GM18502 (cell line): ENCODE results near the gene SLC2A3.
"Not testable (repeated sequence)": the region's sequence is repeated elsewhere in the genome, so short reads cannot be mapped to it uniquely, and the experiment has no call there.

Experiments used
- ATAC-seq: cut with Tn5 transposase; IDR thresholded peaks from one replicate; pipeline ENCODE4 v1.9.1; 2021; ENCODE audit warnings: mild to moderate bottlenecking; ENCODE audit not compliant: unreplicated experiment, poor library complexity

The SLC2A3 gene

DNA sequence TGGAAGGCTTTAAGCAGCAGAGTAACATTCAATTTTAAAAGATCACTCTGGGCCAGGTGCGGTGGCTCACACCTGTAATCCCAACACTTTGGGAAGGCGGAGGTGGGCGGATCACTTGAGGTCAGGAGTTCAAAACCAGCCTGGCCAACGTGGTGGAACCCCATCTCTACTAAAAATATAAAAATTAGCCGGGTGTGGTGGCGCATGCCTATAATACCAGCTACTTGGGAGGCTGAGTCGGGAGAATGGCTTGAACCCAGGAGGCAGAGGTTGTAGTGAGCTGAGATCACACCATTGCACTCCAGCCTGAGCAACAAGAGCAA lies 17.8 kb downstream of the SLC2A3 start:
- ATAC-seq, result not testable (repeated sequence)

DNA sequence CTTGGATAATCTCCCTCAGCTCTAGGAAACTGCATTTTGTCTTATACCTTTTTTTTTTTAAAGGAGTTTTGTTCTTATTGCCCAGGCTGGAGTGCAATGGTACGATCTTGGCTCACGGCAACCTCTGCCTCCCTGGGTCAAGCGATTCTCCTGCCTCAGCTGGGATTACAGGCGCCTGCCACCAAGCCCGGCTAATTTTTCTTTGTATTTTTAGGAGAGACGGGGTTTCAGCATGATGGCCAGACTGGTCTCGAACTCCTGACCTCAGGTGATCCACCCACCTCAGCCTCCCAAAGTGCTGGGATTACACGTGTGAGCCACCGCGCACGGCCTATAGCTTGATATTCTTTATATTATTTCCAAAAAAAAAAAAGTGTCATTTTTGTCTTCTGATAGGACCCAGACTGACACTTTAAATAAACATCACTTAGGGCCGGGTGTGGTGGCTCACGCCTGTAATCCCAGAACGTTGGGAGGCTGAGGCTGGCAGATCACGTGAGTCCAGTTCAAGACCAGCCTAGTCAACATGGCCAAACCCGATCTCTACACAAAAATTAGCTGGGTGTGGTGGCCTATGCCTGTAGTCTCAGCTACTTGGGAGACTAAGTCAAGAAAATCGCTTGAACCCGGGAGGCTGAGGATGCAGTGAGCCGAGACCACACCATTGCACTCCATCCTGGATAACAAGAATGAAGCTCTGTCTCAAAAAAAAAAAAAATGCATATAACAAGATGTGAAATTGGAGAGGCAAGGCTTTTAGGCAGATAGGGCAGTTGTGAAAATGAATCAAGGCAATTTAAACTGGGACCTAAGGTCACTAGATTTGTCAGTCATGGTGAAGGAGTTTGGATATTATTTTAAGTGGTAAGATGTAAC lies 18.4 kb downstream of the SLC2A3 start:
- ATAC-seq, result no peak

DNA sequence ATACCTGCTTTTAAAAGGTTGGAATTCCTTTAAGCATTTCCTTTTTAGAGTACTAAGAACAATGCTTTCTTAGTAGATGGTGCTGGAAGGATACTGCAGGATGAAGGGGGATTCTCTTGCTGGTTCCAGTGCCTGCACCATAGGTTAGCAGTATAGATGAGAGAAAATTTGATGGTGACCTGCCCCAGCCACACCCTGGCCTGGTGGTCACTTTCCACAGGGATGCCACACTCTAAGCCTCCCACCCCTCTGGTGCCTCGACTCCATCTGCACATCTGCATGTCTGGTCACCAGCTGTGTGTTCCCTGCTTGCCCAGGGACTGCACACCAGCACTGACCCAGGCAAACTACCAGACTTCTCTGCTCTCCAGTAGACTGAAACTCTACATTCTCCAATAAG lies 19.1 kb downstream of the SLC2A3 start:
- no peak for ATAC-seq

DNA sequence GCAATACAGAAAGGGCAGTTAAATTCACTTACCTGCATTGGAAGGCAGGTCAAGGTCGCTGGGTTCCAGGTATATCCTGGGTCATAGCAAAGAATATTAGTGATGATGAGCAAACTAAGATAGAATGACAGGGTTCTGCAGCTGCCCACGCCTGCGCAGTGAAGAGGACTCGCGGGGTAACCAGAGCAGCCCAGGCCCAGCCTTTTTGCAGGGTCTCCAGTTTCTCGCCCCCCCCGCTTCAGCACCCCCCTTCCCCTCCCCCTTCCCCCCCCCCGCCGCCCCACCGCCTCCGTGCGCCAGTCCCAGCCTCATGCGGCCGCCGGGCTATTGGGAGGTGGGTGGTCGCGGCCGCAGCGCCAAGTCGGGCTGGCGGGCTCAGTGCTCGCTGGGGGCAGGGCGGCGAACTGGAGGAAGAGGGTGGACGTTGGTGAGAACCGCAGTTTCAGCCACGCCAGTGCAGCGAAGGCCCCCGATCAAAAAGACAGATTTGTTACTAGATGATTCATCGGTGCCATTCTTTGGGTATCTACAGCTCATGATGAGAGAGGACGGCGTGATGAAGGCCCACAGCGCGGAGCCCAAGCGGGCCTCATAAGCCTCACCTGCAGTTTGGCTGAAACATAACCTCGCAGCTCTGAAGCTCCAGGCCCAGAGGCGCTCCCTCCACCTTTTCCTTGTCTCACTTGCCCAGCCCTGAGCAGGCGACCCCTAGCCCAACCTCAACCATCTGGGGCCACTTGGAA lies 20.2 kb downstream of the SLC2A3 start:
- ATAC-seq, result no peak

DNA sequence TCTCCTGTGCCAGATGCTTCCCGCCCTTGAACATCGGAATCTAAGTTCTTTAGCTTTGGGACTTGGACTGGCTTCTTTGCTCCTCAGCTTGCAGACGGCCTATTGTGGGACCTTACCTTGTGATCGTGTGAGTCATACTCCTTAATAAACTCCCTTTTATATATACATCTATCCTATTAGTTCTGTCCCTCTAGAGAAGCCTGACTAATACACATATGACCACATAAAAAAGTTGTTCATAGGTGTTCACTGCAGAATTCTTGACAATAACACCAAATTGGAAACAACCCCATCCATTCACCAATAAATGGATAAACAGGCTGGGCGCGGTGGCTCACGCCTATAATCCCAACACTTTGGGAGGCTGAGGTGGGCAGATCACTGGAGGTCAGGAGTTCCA lies 25.9 kb downstream of the SLC2A3 start:
- ATAC-seq, result not testable (repeated sequence)

DNA sequence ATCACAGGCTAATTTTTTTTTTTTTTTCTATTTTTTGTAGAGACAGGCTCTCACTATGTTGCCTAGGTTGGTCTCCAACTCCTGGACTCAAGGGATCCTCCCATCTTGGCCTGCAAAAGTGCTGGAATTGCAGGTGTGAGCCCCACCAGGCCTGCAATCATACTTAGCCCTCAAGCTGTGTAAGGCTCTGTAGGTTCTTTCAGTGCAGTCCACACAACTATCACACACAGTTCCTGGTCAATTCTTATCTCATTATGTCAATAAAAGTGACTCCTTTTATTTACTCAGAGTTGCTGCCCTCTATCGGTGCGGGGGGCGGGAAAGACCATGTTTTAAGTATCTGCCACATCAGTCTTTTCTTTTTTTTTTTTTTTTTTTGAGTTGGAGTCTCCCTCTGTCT lies 29.0 kb downstream of the SLC2A3 start:
- ATAC-seq, result no peak

DNA sequence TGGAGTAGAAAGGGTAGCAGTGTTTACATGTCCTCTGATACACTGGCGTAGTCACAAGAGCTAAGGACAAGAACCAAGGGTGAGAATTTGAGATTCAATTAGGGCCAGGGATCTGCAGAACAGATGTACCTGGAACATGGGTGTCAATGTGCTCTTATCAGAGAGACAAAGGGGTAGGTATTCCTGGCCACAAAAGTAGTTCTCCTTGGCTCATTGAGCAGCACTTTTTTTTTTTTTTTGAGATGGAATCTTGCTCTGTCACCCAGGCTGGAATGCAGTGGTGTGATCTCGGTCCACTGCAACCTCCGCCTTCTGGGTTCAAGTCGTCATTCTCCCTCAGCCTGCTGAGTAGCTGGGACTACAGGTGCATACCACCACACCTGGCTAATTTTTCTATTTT lies 29.7 kb downstream of the SLC2A3 start:
- ATAC-seq, result not testable (repeated sequence)

DNA sequence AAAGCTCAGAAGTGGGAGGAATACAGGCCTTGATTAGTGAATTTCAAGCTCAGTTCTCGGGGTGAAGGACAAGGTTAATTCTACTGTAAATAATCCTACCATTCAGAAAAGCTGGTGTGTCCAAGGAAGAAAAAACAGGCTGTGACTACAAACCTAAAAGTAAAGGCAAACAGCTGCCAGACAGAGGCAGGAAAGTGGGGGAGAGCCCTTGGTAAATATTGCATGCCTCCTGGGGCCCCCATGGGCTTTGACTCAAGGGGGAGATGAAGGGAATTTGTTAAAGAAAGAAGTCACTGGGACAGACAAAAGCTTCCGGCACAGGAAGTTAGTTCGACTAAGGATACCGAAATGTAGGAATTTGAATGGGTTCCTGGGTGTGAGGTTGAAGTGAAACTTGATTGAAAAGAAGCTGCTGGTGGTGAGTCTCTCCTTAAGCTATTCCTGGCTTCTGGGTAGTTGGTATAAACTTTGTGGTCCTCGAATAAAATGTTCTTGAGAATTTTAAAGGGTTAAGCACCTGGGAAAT lies 30.3 kb downstream of the SLC2A3 start:
- not testable (repeated sequence) for ATAC-seq

DNA sequence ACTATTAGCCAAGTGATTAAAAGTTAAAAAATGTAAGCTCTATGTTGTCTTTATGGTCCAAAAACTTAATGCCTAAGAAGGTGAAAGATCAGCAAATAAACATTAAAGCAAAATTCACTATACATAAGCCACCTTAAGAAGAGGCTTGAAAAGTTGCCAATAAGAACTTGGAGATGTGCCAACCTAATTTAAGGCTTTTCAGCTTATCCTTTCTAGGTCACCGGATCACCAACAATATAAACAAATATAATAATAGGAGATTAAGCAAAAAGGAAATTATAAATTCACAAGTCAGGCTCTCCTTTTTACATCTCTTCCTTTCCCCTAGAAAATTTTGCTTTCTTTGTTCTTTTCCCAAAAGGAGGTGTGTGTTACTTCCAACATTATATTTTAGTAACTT lies 30.9 kb downstream of the SLC2A3 start:
- ATAC-seq, result no peak

DNA sequence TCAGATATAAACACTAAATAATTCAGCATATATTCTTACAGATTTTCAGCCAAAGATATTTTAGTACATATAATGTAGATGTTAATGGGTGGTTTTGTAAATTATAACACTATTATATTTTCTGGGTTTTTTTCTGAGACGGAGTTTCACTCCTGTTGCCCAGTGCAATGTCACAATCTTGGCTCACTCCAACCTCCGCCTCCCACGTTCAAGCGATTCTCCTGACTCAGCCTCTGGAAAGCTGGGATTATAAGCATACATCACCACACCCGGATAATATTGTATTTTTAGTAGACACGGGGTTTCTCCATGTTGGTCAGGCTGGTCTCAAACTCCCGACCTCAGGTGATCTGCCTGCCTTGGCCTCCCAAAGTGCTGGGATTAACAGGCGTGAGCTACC lies 33.6 kb downstream of the SLC2A3 start:
- ATAC-seq, result not testable (repeated sequence)

DNA sequence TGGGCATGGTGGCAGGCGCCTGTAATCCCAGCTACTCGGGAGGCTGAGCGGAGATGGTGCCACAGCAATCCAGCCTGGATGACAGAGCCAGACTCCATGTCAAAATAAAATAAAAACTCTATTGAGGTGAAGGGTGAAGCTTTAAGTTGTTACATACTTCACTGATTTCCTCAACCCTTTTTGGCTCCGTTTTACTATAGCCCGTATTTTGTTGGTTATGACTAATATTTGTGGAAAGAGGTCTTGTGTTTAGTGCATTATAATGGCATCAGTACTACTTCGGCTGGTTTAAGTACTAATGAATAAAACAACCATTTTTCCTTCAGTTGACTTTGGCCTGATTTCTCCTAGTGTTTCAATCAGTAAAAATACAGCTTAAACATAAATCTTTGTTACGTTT lies 36.2 kb downstream of the SLC2A3 start:
- no peak for ATAC-seq

DNA sequence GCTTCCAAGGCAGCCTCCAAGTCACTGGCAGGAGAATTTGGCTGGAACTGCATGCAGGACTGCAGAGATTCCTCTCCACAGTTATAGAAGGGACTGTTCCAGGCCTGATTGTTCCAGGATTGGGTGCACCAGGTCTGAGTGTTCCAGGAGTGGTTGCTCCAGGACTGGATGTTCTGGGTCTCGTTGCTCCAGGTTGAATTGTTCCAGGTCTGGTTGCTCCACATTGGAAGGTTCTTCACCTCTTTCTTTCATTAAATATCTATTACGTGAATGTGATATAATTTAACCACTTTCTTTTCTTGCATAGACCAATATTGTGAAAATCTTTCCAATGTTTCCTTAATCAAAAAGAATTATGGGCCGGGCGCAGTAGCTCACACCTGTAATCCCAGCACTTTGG lies 39.3 kb downstream of the SLC2A3 start:
- ATAC-seq, result not testable (repeated sequence)

DNA sequence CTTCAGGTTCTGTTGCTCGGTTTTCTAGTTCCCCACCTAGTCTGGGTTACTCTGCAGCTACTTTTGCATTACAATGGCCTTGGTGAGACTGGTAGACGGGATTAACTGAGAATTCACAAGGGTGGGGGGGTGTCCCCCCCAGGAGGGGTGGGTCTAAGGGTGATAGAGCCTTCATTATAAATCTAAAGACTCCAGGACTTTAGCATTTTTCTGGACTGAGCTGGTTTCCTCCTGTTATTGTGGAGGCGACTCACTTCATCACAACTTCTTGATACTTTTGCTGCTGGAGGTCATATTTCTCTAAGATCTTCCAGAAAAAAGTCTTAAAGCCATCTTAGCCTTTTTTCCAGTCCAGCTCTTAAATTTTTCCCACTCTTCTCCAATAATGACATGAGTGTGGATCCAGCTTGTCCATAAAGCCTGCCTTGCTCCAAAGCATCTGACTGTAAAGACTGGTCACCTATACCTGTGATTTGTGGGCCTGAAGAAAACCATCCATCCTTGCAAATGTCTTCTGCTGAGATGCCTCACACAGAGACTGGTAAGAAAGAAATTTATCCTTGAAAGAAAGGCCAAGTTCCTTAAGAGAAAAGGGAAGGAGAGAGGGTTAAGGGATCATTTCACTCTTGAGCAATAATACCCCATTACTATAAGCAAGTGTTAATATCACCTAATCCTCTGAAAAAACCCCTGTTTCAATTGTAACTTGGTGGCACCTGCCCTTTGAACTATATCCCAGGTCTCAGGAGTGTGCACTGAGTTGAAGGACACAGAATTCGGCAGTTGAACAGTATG lies 43.6 kb downstream of the SLC2A3 start:
- ATAC-seq, result no peak

DNA sequence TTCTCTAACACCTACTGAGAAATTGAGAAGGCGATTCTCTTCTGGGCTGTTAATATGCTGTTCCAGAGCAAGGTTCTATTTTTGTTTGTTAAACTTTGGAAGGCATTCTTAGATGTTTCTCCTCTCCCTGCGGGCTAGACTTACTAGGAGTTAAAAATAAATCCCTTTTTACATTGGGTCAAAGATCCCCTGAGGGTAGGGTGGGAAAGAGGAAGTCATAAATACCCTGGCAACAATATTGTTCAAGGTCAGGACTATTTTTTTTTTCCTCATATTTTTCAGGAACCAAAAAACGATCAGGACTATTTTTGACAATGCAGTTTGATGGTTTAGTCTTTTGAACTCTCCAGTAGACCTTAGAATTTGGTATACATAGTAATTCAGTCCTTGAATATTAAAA lies 51.3 kb downstream of the SLC2A3 start:
- ATAC-seq, result no peak

DNA sequence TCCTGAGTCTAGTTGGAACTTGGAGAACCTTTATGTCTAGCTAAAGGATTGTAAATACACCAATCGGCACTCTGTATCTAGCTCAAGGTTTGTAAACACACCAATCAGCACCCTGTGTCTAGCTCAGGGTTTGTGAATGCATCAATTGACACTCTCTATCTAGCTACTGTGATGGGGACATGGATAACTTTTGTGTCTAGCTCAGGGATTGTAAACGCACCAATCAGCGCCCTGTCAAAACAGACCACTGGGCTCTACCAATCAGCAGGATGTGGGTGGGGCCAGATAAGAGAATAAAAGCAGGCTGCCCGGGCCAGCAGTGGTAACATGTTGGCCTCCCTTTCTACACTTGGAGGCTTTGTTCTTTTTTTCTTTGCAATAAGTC lies 54.3 kb downstream of the SLC2A3 start:
- ATAC-seq, result not testable (repeated sequence)

DNA sequence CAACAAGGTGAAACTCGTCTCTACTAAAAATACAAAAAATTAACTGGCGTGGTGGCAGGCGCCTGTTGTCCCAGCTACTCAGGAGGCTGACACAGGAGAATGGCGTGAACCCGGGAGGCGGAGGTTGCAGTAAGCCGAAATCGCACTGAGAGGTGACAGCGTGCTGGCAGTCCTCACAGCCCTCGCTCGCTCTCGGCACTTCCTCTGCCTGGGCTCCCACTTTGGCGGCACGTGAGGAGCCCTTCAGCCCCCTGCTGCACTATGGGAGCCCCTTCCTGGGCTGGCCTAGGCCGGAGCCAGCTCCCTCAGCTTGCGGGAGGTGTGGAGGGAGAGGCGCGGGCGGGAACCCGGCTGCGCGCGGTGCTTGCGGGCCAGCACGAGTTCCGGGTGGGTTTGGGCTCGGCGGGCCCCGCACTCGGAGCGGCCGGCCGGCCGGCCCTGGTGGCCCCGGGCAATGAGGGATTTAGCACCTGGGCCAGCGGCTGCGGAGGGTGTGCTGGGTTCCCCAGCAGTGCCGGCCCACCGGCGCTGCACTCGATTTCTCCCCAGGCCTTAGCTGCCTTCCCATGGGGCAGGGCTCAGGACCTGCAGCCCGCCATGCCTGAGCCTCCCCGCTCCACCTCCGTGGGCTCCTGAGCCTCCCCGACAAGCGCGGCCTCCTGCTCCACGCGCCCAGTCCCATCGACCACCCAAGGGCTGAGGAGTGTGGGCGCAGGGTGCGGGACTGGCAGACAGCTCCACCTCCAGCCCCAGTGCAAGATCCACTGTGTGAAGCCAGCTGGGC lies 54.8 kb downstream of the SLC2A3 start:
- ATAC-seq, result not testable (repeated sequence)

DNA sequence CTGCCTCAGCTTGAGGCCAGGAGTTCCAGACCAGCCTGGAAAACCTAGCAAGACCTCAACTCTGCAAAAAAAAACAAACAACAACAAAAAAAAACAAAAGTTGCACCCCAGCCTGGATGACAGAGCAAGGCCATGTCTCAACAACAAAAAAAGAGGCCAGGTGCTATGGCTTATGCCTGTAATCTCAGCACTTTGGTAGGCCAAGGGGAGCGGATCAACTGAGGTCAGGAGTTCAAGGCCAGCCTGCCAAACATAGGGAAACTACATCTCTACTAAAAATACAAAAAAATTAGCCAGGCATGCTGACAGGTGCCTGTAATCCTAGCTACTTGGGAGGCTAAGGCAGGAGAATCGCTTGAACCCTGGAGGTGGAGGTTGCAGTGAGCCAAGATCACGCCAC lies 56.7 kb downstream of the SLC2A3 start:
- ATAC-seq, result no peak

DNA sequence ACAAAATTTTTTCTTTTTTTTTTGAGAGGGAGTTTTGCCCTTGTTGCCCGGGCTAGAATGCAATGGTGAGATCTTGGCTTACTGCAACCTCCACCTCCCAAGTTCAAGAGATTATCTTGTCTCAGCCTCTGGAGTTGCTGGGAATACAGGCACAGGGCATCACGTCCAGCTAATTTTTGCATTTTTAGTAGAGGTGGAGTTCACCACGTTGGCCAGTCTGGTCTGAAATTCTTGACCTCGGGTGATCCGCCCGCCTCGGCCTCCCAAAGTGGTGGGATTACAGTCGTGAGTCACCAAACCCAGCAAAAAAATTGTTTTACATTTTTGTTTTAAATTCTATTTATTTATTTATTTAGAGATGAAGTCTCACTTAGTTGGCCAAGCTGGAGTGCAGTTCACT lies 58.6 kb downstream of the SLC2A3 start:
- ATAC-seq, result no peak

DNA sequence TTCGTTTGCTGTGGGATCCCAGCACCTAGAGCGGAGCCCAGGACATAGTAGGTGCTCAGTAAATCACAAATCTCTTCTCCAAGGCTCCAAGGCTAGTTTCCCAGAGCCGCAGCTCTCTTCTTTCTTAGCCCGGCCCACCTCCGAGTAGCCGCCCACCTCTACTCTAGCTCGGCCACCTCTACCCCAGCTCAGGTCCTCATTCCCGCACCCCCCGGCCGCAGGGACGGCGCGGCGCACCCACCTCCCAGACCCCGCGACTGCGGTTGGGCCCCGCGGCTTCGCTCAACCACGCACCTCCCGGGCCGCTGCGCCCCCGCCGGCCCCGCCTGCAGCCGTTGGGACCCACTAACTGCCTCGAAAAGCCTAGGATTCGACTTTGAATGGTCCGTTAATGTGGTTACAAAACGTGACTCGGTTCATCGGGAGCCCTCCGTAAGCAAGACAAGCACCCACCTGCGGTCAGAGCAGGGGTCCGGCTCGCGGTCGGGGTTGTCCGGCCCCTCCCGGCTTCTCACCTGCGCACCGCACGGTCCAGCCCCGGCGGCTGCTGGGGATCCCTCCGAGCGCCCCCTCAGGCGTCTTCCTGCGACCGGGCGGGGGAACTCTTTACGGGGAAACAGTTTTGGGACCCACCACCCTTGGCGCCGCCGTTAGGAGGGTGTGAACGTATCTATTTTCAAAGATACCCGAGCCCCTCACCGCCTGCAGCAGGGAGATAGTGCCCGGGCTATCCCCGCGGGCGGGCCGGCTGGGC lies 63.2 kb downstream of the SLC2A3 start, which contains the start of gene SLC2A14:
TSS of gene SLC2A14 (minus strand) at position 350 of the 754 bp plus-strand sequence. CDS start 3,035 bp downstream, outside the sequence.
- ATAC-seq, result no peak
